Esophagus muscularis mucosa (tissue), 4 donors: ENCODE results near the gene NAA20.

ENCODE experiments used
- EP300 ChIP-seq: sonication (generic); formaldehyde crosslinking; IDR thresholded peaks from one replicate; pipeline ENCODE4 v1.6.1; 2017; ENCODE audit warnings: antibody characterized with exemption
- POLR2A ChIP-seq: fragments of 450-650 bp; IDR thresholded peaks from one replicate; pipeline ENCODE4 v1.6.1; 2017; ENCODE audit warnings: antibody characterized with exemption, moderate library complexity, mild to moderate bottlenecking, low read depth
- POLR2AphosphoS5 ChIP-seq, 2 donors: sonication (generic); formaldehyde crosslinking; IDR thresholded peaks; one replicate each; pipeline ENCODE4 v1.6.1; 2017; ENCODE audit warnings: antibody characterized with exemption in 2 of 2
- TF ChIP-seq, protein P1 (sequence below), 3 experiments: fragments of 200-600 bp in 2 of 3; fragments of 450-650 bp in 1 of 3; sonication (generic) in 2 of 3; IDR thresholded peaks; one replicate each; pipeline ENCODE4 v1.5.1; 2017 to 2019; ENCODE audit warnings: antibody characterized with exemption in 3 of 3, mild to moderate bottlenecking in 2 of 3, moderate library complexity in 1 of 3

DNA sequence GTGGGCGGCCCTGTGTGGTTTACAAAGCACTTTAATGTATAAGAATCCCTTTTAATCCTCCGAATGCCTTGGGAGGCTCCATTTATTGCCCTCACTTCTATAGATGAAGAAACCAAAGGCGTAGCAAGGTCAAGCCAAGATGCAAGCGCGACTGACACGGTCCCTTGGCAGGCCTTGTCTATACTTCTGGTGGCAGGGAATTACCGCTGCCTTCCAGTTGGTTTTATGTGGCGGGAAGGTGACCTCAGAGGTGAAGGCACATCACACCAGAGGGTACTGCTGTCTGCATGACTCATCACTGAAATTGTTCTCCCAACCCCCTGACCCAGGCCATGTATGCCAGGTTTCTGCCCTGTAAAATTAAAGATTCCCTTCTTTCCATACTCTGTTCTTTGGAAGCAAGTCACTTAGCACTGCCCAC is 36.1 kb upstream of the NAA20 start:
- TF ChIP-seq POLR2A (no peak), POLR2AphosphoS5 (IDR thresholded peaks at IDR 0.05) (no peak), EP300 (no peak)
- TF ChIP-seq, protein P1, sequence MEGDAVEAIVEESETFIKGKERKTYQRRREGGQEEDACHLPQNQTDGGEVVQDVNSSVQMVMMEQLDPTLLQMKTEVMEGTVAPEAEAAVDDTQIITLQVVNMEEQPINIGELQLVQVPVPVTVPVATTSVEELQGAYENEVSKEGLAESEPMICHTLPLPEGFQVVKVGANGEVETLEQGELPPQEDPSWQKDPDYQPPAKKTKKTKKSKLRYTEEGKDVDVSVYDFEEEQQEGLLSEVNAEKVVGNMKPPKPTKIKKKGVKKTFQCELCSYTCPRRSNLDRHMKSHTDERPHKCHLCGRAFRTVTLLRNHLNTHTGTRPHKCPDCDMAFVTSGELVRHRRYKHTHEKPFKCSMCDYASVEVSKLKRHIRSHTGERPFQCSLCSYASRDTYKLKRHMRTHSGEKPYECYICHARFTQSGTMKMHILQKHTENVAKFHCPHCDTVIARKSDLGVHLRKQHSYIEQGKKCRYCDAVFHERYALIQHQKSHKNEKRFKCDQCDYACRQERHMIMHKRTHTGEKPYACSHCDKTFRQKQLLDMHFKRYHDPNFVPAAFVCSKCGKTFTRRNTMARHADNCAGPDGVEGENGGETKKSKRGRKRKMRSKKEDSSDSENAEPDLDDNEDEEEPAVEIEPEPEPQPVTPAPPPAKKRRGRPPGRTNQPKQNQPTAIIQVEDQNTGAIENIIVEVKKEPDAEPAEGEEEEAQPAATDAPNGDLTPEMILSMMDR (IDR thresholded peaks at IDR 0.05), result no peak
